Stimulated activated CD4-positive, alpha-beta T cell treated with anti-CD3 and anti-CD28 coated beads, Interleukin-1b, Interleukin-23, amount 100 ng/mL, for 24 hours (primary cell): ENCODE measurements around the gene NXT2.
"Not testable (repeated sequence)": the region's sequence is repeated elsewhere in the genome, so short reads cannot be mapped to it uniquely, and the experiment has no call there.

ENCODE experiments used
- DNase-seq, 4 experiments: peaks; one replicate each; pipeline ENCODE4 v3.0.0-alpha.2; 2020; ENCODE audit warnings: low read depth in 4 of 4, low spot score in 1 of 4

NXT2 gene

GRCh38 chrX:109536439-109537323 is at the start of gene NXT2:
Gene NXT2, plus strand, starts transcription at chrX:109536844. Its CDS starts 163 bp downstream, at chrX:109537007.
- DNase-seq, result peak; percentile 47 to 71 (median 58)

GRCh38 chrX:109487640-109488039 is 49.0 kb upstream of the NXT2 start:
- DNase-seq, result no peak

GRCh38 chrX:109489174-109489573 is 47.5 kb upstream of the NXT2 start:
- DNase-seq, result no peak

- no peak for DNase-seq
Observed at GRCh38 chrX:109498434-109498833, 38.2 kb upstream of the NXT2 start.

GRCh38 chrX:109501176-109501575 is 35.5 kb upstream of the NXT2 start:
- DNase-seq, result no peak

- DNase-seq, result no peak
Observed at GRCh38 chrX:109508915-109509314, 27.7 kb upstream of the NXT2 start.

- DNase-seq, result no peak
Observed at GRCh38 chrX:109511113-109511512, 25.5 kb upstream of the NXT2 start.

- DNase-seq, result no peak
Observed at GRCh38 chrX:109519001-109519400, 17.6 kb upstream of the NXT2 start.

- DNase-seq, result no peak
Observed at GRCh38 chrX:109533005-109533404, 3.6 kb upstream of the NXT2 start.

GRCh38 chrX:109533631-109534030 is 3.0 kb upstream of the NXT2 start:
- no peak for DNase-seq

GRCh38 chrX:109534933-109535332 is 1.7 kb upstream of the NXT2 start:
- DNase-seq, result no peak

GRCh38 chrX:109535578-109535977 is 1.1 kb upstream of the NXT2 start:
- no peak for DNase-seq

- no peak for DNase-seq
Observed at GRCh38 chrX:109537324-109537665, 651 bp downstream of the NXT2 start.

- not testable (repeated sequence) for DNase-seq
Observed at GRCh38 chrX:109539007-109539406, 2.4 kb downstream of the NXT2 start.

GRCh38 chrX:109553862-109554261 is 17.2 kb downstream of the NXT2 start:
- no peak for DNase-seq

GRCh38 chrX:109576083-109576482 is 39.4 kb downstream of the NXT2 start:
- not testable (repeated sequence) for DNase-seq

- no peak for DNase-seq
Observed at GRCh38 chrX:109577055-109577454, 40.4 kb downstream of the NXT2 start.

- DNase-seq, result no peak
Observed at GRCh38 chrX:109578916-109579315, 42.3 kb downstream of the NXT2 start.

- no peak for DNase-seq
Observed at GRCh38 chrX:109585488-109585887, 48.8 kb downstream of the NXT2 start.

GRCh38 chrX:109590176-109590575 is 53.5 kb downstream of the NXT2 start:
- no peak for DNase-seq
